ENCODE data around the gene TCF12.

The TCF12 gene

GRCh38 chr15:57165992-57166391 lies 247.5 kb downstream of the TCF12 start:
- DNase-seq (ENCODE audit: low read depth, low spot score): no peak

GRCh38 chr15:57167821-57168395 lies 249.5 kb downstream of the TCF12 start:
- DNase-seq (ENCODE audit: low read depth, low spot score): no peak

- DNase-seq (ENCODE audit: low read depth, low spot score): no peak
Observed at GRCh38 chr15:57169643-57170042, 251.2 kb downstream of the TCF12 start.

- DNase-seq (ENCODE audit: low read depth, low spot score): no peak
Observed at GRCh38 chr15:57171426-57171825, 253.0 kb downstream of the TCF12 start.

GRCh38 chr15:57172925-57173324 lies 254.5 kb downstream of the TCF12 start:
- DNase-seq (ENCODE audit: low read depth, low spot score): no peak

- no peak for DNase-seq (ENCODE audit: low read depth, low spot score)
Observed at GRCh38 chr15:57183041-57183440, 264.6 kb downstream of the TCF12 start.

GRCh38 chr15:57183614-57184344 lies 265.3 kb downstream of the TCF12 start:
- DNase-seq (ENCODE audit: low read depth, low spot score): no peak

GRCh38 chr15:57184502-57184901 lies 266.1 kb downstream of the TCF12 start:
- DNase-seq (ENCODE audit: low read depth, low spot score): no peak

GRCh38 chr15:57185507-57186074 lies 267.1 kb downstream of the TCF12 start:
- DNase-seq (ENCODE audit: low read depth, low spot score): no peak

GRCh38 chr15:57189466-57189865 lies 271.0 kb downstream of the TCF12 start:
- no peak for DNase-seq (ENCODE audit: low read depth, low spot score)

- no peak for DNase-seq (ENCODE audit: low read depth, low spot score)
Observed at GRCh38 chr15:57190208-57190607, 271.8 kb downstream of the TCF12 start.

- no peak for DNase-seq (ENCODE audit: low read depth, low spot score)
Observed at GRCh38 chr15:57193161-57193560, 274.7 kb downstream of the TCF12 start.

- no peak for DNase-seq (ENCODE audit: low read depth, low spot score)
Observed at GRCh38 chr15:57195326-57195725, 276.9 kb downstream of the TCF12 start.

- no peak for DNase-seq (ENCODE audit: low read depth, low spot score)
Observed at GRCh38 chr15:57196865-57197264, 278.4 kb downstream of the TCF12 start.

GRCh38 chr15:57198131-57198530 lies 279.7 kb downstream of the TCF12 start:
- DNase-seq (ENCODE audit: low read depth, low spot score): no peak

- peak; percentile 82 for DNase-seq (ENCODE audit: low read depth, low spot score)
Observed at GRCh38 chr15:57198654-57199291, 280.3 kb downstream of the TCF12 start.

- no peak for DNase-seq (ENCODE audit: low read depth, low spot score)
Observed at GRCh38 chr15:57201578-57201977, 283.1 kb downstream of the TCF12 start.

GRCh38 chr15:57203906-57204305 lies 285.5 kb downstream of the TCF12 start:
- no peak for DNase-seq (ENCODE audit: low read depth, low spot score)

- no peak for DNase-seq (ENCODE audit: low read depth, low spot score)
Observed at GRCh38 chr15:57205027-57205855, 286.8 kb downstream of the TCF12 start.

- no peak for DNase-seq (ENCODE audit: low read depth, low spot score)
Observed at GRCh38 chr15:57205996-57206395, 287.6 kb downstream of the TCF12 start.

- no peak for DNase-seq (ENCODE audit: low read depth, low spot score)
Observed at GRCh38 chr15:57213862-57214261, 295.4 kb downstream of the TCF12 start.

GRCh38 chr15:57215326-57215725 lies 296.9 kb downstream of the TCF12 start:
- no peak for DNase-seq (ENCODE audit: low read depth, low spot score)
